Gastrocnemius medialis (tissue), 4 donors: Measurements from ENCODE around the gene ETF1.

Experiments
- POLR2A ChIP-seq, 2 donors: fragments of 450-650 bp; IDR thresholded peaks; one replicate each; pipeline ENCODE4 v1.6.1; 2017; ENCODE audit warnings: antibody characterized with exemption in 2 of 2, mild to moderate bottlenecking in 2 of 2, moderate library complexity in 2 of 2
- TF ChIP-seq, protein P1 (sequence below), 5 experiments: fragments of 450-650 bp in 3 of 5; fragments of 200-600 bp in 2 of 5; sonication (generic) in 2 of 5; IDR thresholded peaks in 4 of 5; conservative IDR thresholded peaks in 1 of 5; 1 replicate in 4 of 5; 2 replicates in 1 of 5; pipeline ENCODE4 v1.5.1; 2016 to 2019; ENCODE audit warnings: antibody characterized with exemption in 5 of 5, mild to moderate bottlenecking in 3 of 5, moderate library complexity in 3 of 5

DNA sequence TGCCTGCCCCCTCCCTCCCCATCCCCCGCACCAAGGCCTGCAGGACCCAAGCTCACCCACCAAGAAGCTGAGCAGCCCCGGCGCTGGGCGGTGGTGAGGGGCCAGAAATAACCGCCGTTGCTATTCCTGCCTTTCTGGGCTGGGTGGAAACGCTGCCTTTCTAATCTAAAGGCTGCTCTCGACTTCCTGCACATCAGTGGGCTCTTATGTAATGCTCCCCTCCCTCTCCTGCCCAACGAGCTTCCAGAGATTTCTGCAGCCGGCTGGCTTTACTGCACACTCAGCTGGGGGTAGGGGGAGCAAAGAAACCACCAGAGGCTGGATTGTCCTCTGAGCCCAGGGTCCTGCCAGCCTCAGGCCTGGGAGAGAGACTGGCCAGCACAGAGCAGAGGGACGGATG is 84.7 kb downstream of the ETF1 start:
- TF ChIP-seq, protein P1, sequence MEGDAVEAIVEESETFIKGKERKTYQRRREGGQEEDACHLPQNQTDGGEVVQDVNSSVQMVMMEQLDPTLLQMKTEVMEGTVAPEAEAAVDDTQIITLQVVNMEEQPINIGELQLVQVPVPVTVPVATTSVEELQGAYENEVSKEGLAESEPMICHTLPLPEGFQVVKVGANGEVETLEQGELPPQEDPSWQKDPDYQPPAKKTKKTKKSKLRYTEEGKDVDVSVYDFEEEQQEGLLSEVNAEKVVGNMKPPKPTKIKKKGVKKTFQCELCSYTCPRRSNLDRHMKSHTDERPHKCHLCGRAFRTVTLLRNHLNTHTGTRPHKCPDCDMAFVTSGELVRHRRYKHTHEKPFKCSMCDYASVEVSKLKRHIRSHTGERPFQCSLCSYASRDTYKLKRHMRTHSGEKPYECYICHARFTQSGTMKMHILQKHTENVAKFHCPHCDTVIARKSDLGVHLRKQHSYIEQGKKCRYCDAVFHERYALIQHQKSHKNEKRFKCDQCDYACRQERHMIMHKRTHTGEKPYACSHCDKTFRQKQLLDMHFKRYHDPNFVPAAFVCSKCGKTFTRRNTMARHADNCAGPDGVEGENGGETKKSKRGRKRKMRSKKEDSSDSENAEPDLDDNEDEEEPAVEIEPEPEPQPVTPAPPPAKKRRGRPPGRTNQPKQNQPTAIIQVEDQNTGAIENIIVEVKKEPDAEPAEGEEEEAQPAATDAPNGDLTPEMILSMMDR (IDR thresholded peaks at IDR 0.05 in 4 of 5, conservative IDR thresholded peaks at IDR 0.05 in 1 of 5): no peak
- no peak for TF ChIP-seq POLR2A (IDR thresholded peaks at IDR 0.05)
